Prostate gland (tissue), 2 donors: Measurements from ENCODE around the gene WDR88. TPM values are rescaled to one million over a fixed set of nuclear protein-coding genes. Genes with fewer than 3 reads are reported as not detected.

Experiments
- DNase-seq: peaks from one replicate; pipeline ENCODE4 v3.0.0-alpha.2; 2019; ENCODE audit warnings: low spot score
- H3K27ac ChIP-seq, 2 donors: fragments of 200-600 bp; sonication (generic); 2 replicates each; pipeline ENCODE4 v1.5.1; 2017 to 2019
- H3K27me3 ChIP-seq: fragments of 200-600 bp; sonication (generic); replicated peaks from 2 replicates; pipeline ENCODE4 v1.5.1; 2019; ENCODE audit not compliant: insufficient read depth
- H3K36me3 ChIP-seq, 2 donors: fragments of 200-600 bp; sonication (generic); 1 replicate in 1 of 2; 2 replicates in 1 of 2; pipeline versions ENCODE4 v1.5.1 to v1.8.1; 2017 to 2019
- H3K4me1 ChIP-seq: fragments of 200-600 bp; sonication (generic); replicated peaks from 2 replicates; pipeline ENCODE4 v1.5.1; 2019
- H3K4me3 ChIP-seq, 2 donors: fragments of 200-600 bp; sonication (generic); 2 replicates each; pipeline ENCODE4 v1.5.1; 2017 to 2019
- H3K9me3 ChIP-seq: fragments of 200-600 bp; sonication (generic); 2 replicates; pipeline ENCODE4 v1.5.1; 2017
- POLR2A ChIP-seq: fragments of 450-650 bp; IDR thresholded peaks from one replicate; pipeline ENCODE4 v1.6.1; 2016; ENCODE audit warnings: antibody characterized with exemption, mild to moderate bottlenecking
- POLR2AphosphoS5 ChIP-seq: sonication (generic); formaldehyde crosslinking; IDR thresholded peaks from one replicate; pipeline ENCODE4 v1.6.1; 2017; ENCODE audit warnings: antibody characterized with exemption
- WGBS: methylation state at CpG from one replicate; pipeline ENCODE4 v1.1.5; 2018; 5-methylcytosine and 5-hydroxymethylcytosine counted together
- intact Hi-C: fragments of 100-400 bp; cut with DNase I; formaldehyde crosslinking; loops from one replicate; pipeline ENCODE4 v1.14.2; 2022
- total RNA-seq, 2 donors: library from RNA; depleted of rRNA; stranded (reverse); fragments of >200 nt; gene quantifications; one replicate each; pipeline ENCODE4 v1.1.0, GENCODE V29; 2016
- TF ChIP-seq, protein P1 (sequence below), 4 experiments: fragments of 200-600 bp in 2 of 4; fragments of 450-650 bp in 2 of 4; sonication (generic) in 2 of 4; IDR thresholded peaks; 1 replicate in 3 of 4; 2 replicates in 1 of 4; pipeline ENCODE4 v1.5.1; 2016 to 2019; ENCODE audit warnings: antibody characterized with exemption in 4 of 4, mild to moderate bottlenecking in 2 of 4, moderate library complexity in 2 of 4

WDR88 gene
- total RNA-seq, 2 donors from 2014 or later: 3.9 TPM; not detected in 1

DNA sequence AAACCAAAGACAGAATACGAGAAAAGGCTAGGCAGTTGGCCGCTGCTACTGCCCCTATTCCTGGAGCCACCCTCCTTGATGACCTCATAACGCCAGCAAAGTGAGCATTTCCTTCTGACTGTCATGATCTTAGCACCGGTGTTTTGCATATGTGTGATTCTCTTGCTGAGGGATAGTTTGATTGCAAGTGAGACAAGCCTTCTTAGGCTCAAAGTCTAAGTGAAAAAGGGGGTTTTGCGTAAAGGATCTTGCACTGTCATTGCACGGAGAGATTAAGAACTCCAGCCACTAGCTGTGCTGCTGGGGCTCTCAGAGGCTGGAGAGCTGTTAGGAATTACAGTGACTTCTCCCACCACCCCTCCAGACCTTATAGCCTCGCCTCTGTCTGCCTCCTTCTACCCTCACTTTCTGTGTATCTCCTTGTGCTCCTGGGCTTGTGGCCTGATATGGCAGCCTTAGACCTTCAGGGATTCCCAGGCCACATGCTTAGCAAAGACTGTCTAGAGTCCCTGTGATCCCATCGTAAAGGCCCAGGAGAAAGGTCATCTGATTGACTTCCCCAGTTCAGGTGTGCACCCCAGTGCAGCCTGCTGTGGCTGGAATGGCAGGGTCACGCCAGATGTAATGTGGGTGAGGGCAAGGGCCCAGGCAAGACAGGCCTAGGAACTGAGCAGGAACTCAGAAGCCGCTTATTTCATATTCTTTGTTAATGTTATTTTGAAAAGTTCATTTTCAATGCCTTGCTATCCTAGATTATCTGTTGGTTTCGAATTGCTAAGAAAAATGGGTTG, 38.3 kb upstream of the WDR88 start:
- Histone ChIP-seq H3K27ac (no peak overlapping the region), H3K27me3 (no peaks in the 10 kb centered on the region), H3K4me3 (no peak overlapping the region), H3K36me3 (peaks cover 20 to 33% of the 10 kb centered on the region in 2 donors), H3K4me1 (no peaks in the 10 kb centered on the region), H3K9me3 (no peaks in the 10 kb centered on the region)
- DNase-seq: no peak
- WGBS: 95% methylated on average over 11 of the region's 11 CpGs
- TF ChIP-seq, protein P1, sequence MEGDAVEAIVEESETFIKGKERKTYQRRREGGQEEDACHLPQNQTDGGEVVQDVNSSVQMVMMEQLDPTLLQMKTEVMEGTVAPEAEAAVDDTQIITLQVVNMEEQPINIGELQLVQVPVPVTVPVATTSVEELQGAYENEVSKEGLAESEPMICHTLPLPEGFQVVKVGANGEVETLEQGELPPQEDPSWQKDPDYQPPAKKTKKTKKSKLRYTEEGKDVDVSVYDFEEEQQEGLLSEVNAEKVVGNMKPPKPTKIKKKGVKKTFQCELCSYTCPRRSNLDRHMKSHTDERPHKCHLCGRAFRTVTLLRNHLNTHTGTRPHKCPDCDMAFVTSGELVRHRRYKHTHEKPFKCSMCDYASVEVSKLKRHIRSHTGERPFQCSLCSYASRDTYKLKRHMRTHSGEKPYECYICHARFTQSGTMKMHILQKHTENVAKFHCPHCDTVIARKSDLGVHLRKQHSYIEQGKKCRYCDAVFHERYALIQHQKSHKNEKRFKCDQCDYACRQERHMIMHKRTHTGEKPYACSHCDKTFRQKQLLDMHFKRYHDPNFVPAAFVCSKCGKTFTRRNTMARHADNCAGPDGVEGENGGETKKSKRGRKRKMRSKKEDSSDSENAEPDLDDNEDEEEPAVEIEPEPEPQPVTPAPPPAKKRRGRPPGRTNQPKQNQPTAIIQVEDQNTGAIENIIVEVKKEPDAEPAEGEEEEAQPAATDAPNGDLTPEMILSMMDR (IDR thresholded peaks at IDR 0.05): no peak
- no peak for TF ChIP-seq POLR2A
- no peak for TF ChIP-seq POLR2AphosphoS5
- intact Hi-C loops: no loop called here

DNA sequence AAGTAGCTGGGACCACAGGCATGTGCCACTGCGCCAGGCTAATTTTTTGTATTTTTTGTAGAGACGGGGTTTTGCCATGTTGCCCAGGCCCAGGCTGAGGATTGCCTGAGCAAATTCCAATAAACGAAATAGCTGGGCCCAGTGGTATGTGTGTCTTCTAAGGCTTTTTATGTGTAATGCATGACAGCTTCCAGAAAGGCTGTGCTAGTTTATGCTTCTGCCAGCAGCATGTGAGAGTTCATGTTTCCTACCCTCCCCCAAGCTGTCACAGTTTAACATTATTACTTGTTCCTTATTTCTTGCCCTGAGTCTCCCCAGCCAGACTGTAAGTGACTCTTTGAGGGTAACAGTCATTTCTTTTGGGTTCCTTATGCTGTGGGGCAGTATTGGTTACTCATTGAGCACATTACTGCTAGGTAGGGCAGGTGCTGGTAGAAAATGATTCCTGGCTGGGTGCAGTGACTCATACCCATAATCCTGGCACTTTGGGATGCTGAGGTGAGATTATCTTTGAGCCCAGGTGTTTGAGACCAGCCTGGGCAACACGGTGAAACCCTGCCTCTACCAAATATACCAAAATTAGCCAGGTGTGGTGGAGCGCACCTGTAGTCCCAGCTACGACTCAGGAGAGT, 37.4 kb upstream of the WDR88 start:
- no peak for DNase-seq
- H3K4me3 ChIP-seq: no peak overlapping the region
- no peaks in the 10 kb centered on the region for H3K4me1 ChIP-seq
- H3K9me3 ChIP-seq: no peaks in the 10 kb centered on the region
- TF ChIP-seq, protein P1 (IDR thresholded peaks at IDR 0.05): no peak
- TF ChIP-seq POLR2AphosphoS5 (no peak), POLR2A (no peak)
- H3K27me3 ChIP-seq: no peaks in the 10 kb centered on the region
- intact Hi-C loops: no loop called here
- peaks cover 15 to 33% of the 10 kb centered on the region in 2 donors for H3K36me3 ChIP-seq
- no peak overlapping the region for H3K27ac ChIP-seq
- WGBS: 93% methylated on average over 6 of the region's 6 CpGs

DNA sequence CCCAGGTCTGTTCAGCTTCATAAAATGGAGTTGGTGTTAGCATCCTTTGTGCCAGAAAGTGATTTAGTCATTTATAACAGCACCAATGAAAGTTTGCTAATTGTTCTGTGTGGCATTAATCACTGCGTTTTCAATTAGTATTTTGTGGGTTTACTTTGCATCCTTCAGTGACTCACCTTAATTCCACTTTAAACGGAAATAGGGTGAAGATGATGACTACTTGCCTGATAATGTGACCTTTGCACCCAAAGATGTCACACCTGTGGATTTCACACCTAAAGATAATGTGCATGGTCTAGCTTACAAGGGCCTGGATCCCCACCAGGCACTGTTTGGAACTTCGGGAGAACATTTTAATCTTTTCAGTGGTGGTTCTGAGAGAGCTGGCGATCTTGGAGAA, 35.9 kb upstream of the WDR88 start:
- H3K36me3 ChIP-seq: peaks cover 15 to 33% of the 10 kb centered on the region in 2 donors
- WGBS: 85% methylated on average over 4 of the region's 4 CpGs
- no peak overlapping the region for H3K27ac ChIP-seq
- H3K4me1 ChIP-seq: no peaks in the 10 kb centered on the region
- intact Hi-C loops: no loop called here
- TF ChIP-seq POLR2AphosphoS5 (no peak), POLR2A (no peak)
- TF ChIP-seq, protein P1 (IDR thresholded peaks at IDR 0.05): no peak
- H3K4me3 ChIP-seq: no peak overlapping the region
- H3K9me3 ChIP-seq: no peaks in the 10 kb centered on the region
- no peaks in the 10 kb centered on the region for H3K27me3 ChIP-seq
- no peak for DNase-seq

DNA sequence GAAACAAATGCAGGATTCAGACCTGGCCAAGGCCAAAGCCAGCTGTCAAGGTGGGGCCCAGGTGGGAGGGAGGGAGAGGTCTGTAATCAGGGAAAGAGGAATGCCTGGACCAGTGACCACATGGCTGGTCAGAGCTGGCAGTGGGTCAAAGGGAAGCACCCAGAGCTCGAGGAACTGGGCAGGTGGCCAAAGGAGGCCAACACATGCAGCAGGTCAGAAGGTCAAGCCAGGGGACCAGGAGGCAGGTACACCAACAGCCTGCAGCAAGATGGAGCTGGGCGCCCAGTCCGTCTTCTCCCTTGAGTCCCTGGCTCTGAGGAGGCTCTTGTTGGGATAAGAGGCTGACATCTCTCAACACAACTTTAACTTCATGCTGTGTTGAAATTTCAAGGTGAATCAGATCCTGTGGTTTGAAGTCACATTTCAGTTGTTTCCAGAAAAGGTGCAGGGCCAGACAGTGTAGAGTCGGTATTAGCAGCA, 33.8 kb upstream of the WDR88 start:
- Histone ChIP-seq H3K27me3 (no peaks in the 10 kb centered on the region), H3K4me1 (no peaks in the 10 kb centered on the region), H3K4me3 (no peak overlapping the region), H3K9me3 (no peaks in the 10 kb centered on the region), H3K36me3 (peaks cover 11 to 17% of the 10 kb centered on the region in 2 donors), H3K27ac (no peak overlapping the region)
- intact Hi-C loops: no loop called here
- WGBS: 72% methylated on average over 4 of the region's 4 CpGs
- TF ChIP-seq, protein P1 (IDR thresholded peaks at IDR 0.05): no peak
- TF ChIP-seq POLR2A (no peak), POLR2AphosphoS5 (no peak)
- no peak for DNase-seq
